HS-5 (cell line): Measurements from ENCODE around the gene NTRK3.

Source experiments
- DNase-seq: peaks from one replicate; pipeline ENCODE4 v3.0.0-alpha.2; 2012; ENCODE audit warnings: low read depth

NTRK3 gene

DNA sequence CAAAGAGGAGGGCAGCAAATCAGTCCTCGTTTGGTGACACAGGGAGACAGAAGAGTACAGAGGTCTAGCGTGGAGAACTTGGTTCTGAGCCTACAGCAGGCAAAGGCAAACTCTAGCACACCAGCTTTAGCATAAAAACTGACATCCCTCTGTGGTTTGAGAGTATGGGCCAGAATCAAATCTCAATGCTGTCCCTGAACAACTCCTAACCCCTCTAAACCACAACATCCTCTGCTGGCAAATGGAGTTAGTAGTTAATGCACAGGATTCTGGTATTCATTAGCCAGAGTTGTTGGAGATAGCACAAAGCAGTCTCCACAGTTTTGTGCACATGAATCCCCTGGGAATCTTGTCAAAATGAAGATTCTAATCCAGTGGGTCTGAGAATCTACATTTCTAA lies 315.8 kb downstream of the NTRK3 start:
- DNase-seq: no peak

DNA sequence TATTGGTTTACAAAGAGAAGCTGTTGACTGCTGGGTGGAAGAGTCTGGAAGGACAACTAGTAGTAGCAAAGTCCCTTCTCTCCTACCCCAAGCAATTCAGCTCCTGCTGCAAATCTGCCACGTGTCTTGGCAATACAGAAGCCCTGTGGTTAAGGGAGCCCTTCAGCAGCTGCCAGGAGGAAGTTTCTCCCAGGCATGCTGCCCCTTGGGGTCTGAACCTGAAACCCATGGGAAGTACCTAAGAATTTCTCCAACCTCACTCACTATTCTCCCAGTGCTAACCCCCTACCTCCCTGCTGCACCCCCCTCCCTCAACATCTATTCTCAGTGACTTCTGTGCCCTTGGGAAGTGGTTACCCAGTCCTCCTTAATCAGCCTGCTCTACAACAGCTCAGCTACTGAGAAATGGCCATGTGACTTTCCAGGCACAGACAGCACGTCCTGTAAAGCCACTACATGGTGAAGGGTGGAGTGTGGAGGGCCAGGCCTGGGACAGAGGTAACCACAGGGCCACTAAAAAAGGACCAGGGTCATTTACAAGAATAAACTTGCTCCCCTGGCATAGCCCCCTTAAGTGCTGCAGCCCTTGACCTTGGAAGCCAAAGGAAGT lies 316.6 kb downstream of the NTRK3 start:
- DNase-seq: no peak

DNA sequence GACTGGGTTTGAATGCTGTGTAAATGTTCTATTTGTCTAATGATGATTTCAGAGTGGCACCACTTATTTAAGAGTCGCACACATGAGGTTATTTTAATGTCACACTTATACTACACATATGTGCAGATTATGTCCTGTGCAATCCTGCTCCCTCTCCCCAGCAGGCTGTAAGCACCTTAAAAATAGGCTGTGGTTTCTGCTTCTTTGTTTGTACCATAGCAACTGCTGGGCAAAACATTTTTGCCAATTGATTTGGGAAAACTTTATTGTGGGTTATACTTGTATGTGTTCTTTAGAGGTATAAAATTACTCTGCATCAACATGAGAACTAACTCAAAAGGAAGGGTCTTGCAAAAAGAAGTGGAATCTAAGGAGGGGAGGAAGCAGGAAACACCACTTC lies 318.5 kb downstream of the NTRK3 start:
- DNase-seq: no peak

DNA sequence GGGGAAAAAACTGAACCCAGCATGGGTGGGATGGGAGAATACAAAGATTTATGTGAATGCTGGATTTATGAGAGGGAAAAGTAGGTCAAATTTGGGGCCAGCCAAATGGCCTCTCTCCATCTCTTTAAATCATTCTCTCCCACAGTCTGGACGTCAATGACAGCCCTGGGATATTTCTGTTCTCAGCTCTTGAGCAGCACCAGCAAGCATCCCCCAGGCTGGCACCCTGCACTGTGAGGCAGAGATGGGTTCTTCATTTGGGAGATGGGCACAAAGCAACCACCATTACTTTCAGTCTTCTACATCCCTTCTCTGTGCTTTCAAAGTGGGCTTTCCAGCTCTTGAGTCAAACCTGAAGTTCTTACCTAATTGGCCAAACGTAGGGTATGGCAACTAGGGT lies 321.0 kb downstream of the NTRK3 start:
- DNase-seq: no peak

DNA sequence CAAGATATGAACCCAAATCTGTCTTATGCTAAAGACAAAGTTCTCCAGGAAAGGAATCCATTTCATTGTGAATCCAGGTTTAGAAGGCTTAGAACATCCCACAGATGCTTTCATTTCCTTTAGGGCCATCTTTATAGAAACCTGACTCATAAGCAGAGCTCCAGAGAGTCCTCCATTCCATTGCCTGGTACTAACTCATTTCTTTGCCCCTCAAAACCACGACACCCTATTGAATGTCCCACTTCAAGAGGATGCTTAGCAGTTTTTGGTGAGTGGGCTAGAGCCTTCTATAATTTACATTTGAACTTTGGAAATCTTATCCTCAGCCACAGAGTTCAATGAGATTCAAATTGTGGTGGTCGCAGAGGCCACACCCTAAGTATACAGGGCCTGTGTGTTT lies 325.0 kb downstream of the NTRK3 start:
- DNase-seq: no peak

DNA sequence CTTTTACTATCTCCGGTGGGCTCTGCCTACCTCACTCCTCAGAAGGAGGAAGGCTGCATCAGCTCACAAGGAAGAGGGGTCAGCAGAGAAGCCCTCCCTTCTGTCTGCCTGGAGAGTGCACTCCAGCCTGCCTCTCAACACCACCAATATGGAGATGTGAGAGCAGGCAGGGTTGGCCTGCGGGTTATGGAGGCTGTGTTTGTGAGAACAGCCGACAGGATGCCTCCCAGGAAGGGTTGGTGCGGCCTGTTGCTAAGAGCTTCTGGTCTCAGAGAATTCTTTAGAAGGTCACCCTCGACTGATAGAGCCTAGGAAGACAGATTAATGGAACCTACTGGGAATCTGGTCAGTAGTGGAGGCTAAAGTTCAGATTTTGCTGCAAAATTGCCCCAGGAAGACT lies 326.1 kb downstream of the NTRK3 start:
- no peak for DNase-seq

DNA sequence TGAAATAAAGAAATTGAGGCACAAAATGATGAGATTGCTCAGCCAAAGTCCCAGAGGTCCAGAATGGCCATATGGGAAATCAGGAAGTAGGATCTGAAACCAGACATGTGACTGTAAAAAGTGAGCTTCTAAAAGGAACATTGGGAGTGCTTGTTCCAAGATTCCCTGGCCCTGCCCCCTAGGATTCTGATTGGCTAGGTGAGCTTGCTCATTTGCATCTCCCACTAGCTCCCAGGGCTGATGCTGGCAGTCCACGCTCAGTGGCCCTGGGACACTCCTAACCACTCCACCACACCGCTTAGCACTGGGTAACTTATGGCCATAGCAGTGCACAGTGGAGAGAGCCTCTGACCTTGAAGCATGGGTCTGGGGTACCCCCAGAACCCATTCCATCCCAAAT lies 326.7 kb downstream of the NTRK3 start:
- no peak for DNase-seq

DNA sequence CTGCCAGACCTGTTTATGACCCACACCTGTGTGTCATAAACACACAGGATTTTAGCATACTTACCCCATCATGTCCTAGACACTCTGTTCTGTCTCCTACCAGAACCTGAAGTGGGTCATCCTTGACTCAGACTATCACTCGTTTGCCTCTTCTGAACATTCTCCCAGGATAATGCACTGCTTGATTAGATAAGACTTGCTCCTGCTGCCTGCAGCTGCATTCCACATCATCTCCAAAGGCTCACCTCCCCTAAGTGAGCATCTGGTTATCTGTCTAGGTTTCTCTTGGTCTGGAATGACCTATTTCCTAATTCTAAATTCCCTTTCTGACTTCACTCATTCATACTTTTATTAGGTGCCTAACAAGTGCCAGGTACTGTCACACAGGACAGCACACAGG lies 332.1 kb downstream of the NTRK3 start:
- no peak for DNase-seq

DNA sequence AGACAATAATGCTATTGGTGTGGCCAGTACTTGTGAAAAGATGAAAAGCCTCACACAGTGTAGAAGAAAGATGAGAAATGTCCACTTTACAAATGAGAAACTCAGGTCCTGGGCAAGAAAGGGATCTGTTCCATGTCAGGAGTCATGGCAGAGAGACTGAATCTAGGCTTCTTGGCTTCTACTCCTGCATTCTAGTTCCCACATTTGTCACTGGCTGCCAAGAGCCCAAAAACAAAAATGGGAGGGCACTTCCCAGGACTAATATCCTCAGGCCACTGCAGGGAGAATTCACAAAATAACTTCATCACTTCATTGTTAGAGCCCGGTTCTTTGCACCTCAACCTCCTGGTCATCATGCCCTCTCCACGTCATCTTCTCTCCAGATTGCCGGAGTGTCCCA lies 337.5 kb downstream of the NTRK3 start:
- no peak for DNase-seq

DNA sequence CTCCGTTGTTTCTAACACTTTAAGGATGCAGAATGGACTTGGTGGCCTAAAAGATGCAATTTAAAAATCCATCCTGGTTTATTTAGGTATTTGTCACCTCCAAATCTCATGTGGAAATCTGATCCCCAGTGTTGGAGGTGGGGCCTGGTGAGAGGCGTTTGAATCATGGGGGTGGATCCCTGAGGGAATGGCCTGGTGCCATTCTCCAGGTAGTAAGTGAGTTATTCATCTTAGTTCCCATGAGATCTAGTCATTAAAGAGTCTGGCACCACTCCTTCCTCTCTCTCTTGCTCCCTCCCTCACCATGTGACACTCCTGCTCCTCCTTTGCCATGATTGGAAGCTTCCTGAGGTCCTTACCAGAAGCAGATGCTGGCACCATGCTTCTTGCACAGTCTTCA lies 339.1 kb downstream of the NTRK3 start:
- no peak for DNase-seq

DNA sequence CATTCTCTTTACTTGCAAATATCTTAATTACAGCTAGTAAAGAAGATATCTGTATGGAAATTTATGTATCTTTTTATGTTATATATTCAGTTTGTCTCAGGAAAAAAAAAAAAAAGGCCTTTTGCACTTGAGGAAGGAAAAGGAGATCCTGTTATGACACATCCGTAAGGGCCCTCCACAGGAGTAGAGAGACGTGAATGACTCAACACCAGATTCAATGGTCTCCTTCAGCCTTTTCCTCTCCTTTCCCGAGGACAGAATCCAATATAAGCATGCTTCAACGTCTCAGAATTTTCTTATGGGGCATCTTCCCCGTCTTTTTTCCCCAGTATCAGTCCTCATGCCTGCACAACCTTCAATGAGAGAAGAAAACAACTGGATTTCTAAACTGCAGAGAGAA lies 340.3 kb downstream of the NTRK3 start:
- no peak for DNase-seq

DNA sequence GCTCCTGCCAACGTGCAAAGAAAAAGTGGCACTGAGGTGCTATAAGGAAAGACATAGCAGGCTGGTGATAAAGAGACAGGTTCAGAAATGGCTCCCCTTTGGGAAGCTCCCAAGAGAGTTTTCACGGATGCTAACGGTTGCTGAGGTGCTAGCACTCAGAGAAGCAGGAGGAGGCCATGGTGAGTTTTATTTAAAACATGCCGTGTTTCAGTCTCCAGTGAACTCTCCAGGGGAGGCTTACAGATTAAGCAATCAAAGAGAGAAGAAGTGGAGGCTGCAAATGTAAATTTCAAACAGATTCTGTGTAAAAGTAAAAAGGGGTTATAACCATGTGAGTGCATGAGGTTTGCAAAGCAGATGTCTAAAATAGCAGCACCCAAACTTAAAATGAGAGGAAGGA lies 346.2 kb downstream of the NTRK3 start:
- DNase-seq: no peak

DNA sequence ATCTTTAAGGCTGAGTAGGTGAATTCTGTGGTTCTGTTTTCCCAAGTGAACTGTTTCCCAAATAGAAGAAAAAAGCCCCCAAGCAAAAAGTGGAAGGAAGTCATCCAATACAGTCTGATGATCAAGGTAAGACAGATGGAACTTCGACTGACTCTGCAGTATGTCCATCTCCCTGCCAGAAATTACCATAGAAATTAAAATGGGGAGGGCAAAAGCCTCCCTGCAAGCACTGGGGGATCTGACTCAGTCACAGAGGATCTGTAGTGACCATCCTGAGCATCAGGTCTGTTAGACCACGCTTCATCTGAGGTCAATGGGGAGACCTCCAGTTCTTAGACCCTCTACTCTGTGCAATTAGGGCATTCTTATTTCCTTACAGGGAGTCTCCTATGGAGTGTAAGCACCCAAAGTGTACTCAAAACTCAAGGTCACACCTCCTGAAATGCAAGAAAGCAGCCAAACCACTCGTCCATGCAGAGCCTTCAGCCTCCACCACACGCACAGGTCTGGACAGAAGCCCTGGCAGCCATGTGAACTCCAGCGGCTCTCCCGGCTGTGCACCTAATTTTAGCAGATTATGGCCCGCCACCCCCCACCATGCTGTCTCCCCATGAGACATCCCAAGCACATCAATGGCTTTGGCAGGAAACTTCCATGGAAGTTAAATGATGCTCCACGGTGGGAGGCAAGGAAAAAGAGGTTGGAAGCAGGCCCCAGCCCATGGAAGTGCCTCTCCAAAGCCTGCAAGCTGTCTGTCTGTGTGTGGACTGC lies 348.7 kb downstream of the NTRK3 start:
- no peak for DNase-seq

DNA sequence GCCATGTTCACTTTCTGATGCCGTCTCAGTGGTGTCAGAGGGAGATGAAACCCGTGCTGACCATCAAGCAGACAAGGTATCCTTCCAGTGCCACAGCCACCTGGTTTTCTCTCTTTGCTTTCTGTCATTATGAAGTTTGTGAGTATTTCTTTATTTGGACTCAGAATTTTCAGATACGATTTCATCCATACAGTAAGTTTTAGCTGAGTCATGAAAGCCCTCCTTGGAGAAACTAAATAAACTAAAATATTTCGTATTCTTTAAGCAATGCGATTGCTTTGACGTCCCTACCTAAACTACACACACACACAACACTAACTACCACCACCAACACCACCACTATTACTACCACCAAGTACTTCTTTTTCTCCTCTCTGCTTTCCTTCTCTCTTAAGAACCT lies 350.1 kb downstream of the NTRK3 start:
- DNase-seq: no peak

DNA sequence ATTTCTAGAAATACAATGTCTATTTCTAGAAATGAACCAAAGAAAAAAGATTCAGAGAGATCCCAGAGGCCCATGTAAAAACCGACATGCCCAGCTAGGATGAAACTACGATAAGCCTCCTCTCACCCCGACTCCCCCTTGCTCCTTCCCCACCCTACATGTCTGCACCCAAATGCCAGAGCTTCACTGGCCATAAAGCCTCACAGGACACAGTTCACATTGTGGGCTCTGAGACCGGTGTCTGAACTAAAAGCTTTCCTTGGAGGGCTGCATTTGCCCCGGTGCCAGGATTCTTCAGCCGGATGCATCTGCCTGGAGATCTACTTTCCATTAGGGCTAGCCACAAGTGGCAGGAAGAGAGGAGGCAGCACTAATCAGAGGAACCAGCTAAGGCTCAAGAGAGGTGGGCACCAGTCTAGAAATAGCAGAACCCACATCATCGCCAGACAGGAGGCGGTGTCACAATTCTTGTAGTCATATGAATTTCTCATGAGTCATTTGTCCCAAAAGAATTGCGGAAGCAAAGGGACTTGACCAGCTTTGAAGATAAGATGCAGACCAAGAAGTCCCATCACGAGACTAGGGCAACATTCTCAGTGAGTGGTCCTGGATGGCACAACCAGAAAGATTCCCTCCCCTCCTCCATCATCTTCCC lies 353.6 kb downstream of the NTRK3 start:
- no peak for DNase-seq

DNA sequence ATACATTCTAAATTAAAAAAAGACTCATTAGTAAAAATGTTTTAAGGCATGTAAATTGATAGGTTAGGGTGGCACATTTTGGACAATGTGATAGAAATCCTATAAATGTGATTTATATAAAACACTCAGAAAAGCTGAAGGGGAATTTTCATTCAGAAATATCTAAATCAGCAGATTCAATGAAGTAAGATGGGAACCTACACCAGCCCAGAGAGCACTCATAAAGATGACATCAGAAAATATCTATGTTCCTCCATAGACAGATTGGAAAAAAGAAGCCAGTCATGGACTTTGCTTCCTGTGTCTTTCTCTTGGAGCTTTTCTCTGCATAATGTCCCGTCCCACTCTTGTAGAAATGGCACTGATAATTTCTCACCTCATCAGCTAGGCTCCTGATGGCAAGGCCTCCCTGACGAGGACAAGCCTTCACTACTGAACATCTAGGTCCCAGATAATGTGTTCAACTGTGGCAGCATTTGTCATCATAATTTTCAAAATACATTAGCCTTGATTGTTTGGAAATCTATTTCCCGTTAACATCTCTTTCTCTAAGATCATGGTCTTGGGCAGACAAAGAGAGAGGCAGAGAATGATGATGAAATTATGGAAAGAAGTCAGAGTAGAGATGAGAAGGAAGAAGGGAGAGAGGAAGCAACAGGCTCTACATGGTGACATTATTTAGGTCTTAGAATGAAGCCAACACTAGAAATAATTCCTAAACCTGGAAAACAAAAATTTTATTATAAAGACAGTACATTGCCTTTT lies 354.4 kb downstream of the NTRK3 start:
- no peak for DNase-seq

DNA sequence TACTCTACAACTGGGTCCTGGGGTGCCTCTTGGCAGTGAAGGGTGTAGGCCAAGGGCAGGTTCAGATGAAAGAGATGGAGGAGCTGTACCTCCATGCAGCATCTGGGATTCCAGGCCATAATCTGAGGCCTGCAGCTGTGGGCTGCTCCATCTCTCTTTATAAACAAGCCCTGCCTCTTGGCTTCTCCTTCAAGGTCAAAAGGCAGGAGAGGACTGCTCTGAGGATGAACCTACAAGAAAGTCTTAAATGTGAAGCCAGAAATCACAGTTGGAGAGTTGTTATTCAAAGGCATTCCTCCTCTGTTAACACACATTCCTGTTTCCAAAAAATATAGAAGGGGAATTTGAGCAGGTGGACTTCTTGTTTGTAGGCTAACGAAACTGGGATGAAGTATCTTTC lies 355.5 kb downstream of the NTRK3 start:
- no peak for DNase-seq

DNA sequence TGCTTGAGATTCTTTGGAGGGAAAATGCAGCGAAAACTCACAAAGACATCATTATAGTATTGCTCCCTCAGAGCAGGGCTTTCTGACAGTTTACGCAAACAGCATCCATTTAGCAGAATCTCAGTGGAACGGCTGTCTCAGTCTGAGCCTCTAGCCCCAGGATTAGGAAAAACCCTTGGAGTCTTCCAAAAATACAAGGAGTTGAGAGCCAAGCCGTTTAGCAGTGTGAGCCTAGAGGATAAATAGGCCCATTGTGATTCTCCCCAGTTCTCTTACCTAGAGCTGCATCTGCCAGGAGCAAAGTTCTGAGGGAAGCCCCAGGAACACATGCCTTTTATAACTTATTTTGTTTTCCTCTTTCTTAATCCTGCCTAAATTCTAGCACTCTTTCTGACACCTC lies 359.6 kb downstream of the NTRK3 start:
- DNase-seq: no peak

DNA sequence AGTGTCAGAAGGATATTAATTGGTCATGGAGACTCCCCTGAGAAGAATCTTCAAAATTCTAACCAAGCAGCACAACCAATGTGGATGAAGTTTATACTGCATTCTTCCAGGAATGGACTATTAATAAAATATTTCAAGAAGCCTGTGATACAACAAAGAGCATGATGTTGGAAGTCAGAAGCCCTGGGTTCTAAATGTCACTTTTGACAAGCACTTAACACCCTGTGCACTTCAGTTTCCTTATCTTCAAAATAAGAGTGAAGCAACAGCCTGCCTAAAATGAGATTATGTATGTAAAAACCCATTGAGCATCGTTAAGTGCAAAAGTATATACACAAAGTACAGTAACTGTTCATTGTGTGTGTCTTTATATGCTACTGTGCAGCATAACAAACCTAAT lies 369.4 kb downstream of the NTRK3 start:
- no peak for DNase-seq

DNA sequence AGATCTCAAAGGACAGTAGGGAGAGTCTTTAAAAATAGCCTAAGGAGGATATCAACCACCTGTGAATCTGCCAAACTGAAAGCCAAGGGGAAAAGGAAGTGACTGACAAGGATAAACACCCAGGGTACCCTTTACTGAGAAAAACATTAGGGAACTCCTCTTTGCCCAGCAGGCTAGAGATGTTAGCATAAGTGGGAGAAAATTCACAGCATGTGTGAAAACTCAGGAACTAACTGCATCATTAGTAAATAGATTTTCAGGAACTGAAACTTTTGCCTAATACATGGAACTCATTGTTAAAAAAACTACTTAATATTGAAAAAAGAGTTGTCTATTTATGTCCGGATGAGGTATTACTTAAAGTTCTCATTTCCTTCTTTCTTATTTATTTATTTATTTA lies 375.5 kb downstream of the NTRK3 start:
- no peak for DNase-seq

DNA sequence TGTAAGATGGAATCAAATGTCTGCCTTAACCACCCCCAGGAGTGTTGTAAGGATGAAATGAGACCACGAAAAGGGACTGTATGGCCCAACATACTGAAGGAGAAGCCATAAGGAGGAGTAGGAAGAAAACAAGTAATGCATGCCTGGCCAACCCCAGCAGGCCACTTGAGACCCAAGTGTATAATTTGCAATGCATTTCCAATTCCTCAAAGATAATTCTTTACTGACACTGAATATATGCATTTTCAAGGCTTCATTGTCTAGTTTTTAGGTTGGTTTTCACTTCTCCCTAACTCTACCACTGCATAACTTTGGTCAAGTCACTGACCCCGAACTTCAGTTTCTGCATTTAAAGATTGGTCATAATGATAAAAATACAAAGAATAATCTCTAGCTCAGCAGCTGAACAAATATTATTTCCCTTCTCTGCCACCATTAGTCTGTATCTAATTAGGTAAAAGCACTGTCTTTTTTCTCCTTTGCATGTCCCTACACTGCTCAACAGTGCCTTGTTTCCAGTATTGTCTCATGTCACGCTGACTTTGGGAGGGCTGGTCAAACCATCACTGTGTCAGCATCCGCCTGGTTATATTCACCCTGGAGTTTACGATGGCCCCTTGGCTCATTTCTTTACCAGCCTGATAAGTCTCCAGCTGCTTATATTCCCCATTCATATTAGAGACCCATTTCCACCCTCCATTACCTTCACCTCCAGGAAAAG lies 378.6 kb downstream of the NTRK3 start:
- DNase-seq: no peak

DNA sequence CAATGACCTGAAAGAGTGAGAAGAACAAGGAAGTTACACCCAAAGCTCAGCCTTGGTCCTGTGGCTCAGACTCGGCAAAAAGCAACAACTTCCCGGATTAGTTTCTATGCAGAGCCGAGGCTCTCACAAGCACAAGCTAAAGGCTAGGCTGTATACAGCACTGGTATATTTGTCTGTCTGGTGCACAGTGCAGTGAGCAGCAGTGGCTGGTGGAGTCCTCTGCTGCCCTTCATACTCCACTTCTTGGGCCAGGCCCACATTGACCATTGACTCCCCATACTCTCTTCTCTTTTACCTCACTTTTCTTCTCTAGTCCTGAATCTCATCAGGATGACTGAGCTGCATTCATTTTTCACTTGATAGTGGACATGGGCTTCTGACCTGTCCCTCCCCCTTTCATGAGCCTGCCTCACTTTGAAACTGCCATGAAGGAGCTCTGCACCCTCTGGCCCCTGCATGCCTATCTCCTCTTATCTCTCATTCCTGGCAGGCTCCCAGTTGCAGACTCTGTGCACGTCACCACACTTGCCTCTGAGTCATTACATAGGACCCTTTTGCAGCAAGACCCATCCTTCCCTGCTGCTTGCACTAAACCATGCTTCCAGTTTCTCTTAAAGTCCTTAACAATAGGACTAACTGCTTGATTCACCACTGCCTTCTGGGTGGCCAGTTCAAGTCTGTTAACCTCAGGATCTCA lies 379.3 kb downstream of the NTRK3 start:
- DNase-seq: peak; percentile 63
